HG03469 (cell line): ENCODE data around the gene C1orf216.
"Not testable (repeated sequence)": the region's sequence is repeated elsewhere in the genome, so short reads cannot be mapped to it uniquely, and the experiment has no call there.

ENCODE experiments used
- ATAC-seq: cut with Tn5 transposase; IDR thresholded peaks from one replicate; pipeline ENCODE4 v1.9.1; 2021; ENCODE audit warnings: mild to moderate bottlenecking, moderate library complexity, moderate number of reproducible peaks; ENCODE audit not compliant: unreplicated experiment

C1orf216 gene

GRCh38 chr1:35718492-35719336 lies at the start of gene C1orf216:
C1orf216 (minus strand) TSS chr1:35718884; CDS start chr1:35716321, 2,563 bp downstream.
- ATAC-seq, result no peak

- no peak for ATAC-seq
Observed at GRCh38 chr1:35764283-35764682, 45.6 kb upstream of the C1orf216 start.

- ATAC-seq, result no peak
Observed at GRCh38 chr1:35763201-35763600, 44.5 kb upstream of the C1orf216 start.

- ATAC-seq, result no peak
Observed at GRCh38 chr1:35762141-35762540, 43.5 kb upstream of the C1orf216 start.

- ATAC-seq, result no peak
Observed at GRCh38 chr1:35756064-35756463, 37.4 kb upstream of the C1orf216 start.

GRCh38 chr1:35753626-35754260 lies 35.1 kb upstream of the C1orf216 start:
- no peak for ATAC-seq

- no peak for ATAC-seq
Observed at GRCh38 chr1:35748326-35748725, 29.6 kb upstream of the C1orf216 start.

GRCh38 chr1:35745124-35745730 lies 26.5 kb upstream of the C1orf216 start:
- no peak for ATAC-seq

GRCh38 chr1:35737120-35737519 lies 18.4 kb upstream of the C1orf216 start:
- ATAC-seq, result no peak

- ATAC-seq, result no peak
Observed at GRCh38 chr1:35727434-35728040, 8.9 kb upstream of the C1orf216 start.

GRCh38 chr1:35726450-35727433 lies 8.1 kb upstream of the C1orf216 start:
- no peak for ATAC-seq

- ATAC-seq, result no peak
Observed at GRCh38 chr1:35725596-35725995, 6.9 kb upstream of the C1orf216 start.

GRCh38 chr1:35717911-35718476 lies 690 bp downstream of the C1orf216 start:
- ATAC-seq, result no peak

GRCh38 chr1:35715568-35716002 lies 3.1 kb downstream of the C1orf216 start:
- no peak for ATAC-seq

GRCh38 chr1:35714921-35715567 lies 3.6 kb downstream of the C1orf216 start:
- ATAC-seq, result no peak

GRCh38 chr1:35711098-35711497 lies 7.6 kb downstream of the C1orf216 start:
- not testable (repeated sequence) for ATAC-seq

- no peak for ATAC-seq
Observed at GRCh38 chr1:35708952-35709351, 9.7 kb downstream of the C1orf216 start.

GRCh38 chr1:35708441-35708921 lies 10.2 kb downstream of the C1orf216 start:
- no peak for ATAC-seq
